ENCODE data around the gene DIP2C. TPM values are rescaled to one million over a fixed set of nuclear protein-coding genes. Genes with fewer than 3 reads are reported as not detected.
"Not testable (repeated sequence)": the region's sequence is repeated elsewhere in the genome, so short reads cannot be mapped to it uniquely, and the experiment has no call there.

Gene DIP2C
- total RNA-seq, 2 experiments from 2014 or later = 0.85 to 0.95 TPM

DNA sequence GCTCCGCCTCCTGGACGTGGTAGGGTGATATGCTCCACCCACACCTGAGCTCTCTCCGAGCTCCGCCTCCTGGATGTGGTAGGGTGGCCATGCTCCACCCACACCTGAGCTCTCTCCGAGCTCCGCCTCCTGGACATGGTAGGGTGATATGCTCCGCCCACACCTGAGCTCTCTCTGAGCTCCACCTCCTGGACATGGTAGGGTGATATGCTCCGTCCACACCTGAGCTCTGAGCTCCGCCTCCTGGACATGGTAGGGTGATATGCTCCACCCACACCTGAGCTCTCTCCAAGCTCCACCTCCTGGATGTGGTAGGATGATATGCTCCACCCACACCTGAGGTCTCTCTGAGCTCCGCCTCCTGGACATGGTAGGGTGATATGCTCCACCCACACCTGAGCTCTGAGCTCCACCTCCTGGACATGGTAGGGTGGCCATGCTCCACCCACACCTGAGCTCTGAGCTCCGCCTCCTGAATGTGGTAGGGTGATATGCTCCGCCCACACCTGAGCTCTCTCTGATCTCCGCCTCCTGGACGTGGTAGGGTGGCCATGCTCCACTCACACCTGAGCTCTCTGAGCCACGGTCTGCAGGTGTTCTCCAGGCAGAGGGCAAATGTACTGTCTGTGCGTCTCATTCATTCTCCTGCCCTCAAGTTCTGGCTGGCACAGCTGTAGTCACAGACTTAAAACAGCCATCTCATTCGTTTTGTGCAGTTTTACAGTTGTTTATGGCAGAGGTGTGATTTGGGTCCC lies 252.4 kb downstream of the DIP2C start:
- no peaks in the 10 kb centered on the region for H3K27me3 Mint-ChIP-seq
- no peak overlapping the region for H3K27ac Mint-ChIP-seq
- no peak for ATAC-seq
- ChIA-PET POLR2A (no interaction called here), CTCF (no interaction called here)
- no peaks in the 10 kb centered on the region for H3K9me3 Mint-ChIP-seq
- no peak overlapping the region for H3K4me3 Mint-ChIP-seq
- TF ChIP-seq, protein P1, sequence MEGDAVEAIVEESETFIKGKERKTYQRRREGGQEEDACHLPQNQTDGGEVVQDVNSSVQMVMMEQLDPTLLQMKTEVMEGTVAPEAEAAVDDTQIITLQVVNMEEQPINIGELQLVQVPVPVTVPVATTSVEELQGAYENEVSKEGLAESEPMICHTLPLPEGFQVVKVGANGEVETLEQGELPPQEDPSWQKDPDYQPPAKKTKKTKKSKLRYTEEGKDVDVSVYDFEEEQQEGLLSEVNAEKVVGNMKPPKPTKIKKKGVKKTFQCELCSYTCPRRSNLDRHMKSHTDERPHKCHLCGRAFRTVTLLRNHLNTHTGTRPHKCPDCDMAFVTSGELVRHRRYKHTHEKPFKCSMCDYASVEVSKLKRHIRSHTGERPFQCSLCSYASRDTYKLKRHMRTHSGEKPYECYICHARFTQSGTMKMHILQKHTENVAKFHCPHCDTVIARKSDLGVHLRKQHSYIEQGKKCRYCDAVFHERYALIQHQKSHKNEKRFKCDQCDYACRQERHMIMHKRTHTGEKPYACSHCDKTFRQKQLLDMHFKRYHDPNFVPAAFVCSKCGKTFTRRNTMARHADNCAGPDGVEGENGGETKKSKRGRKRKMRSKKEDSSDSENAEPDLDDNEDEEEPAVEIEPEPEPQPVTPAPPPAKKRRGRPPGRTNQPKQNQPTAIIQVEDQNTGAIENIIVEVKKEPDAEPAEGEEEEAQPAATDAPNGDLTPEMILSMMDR (IDR thresholded peaks at IDR 0.05) = no peak
- intact Hi-C loops (cut with micrococcal nuclease) = no loop called here
- no peak for DNase-seq
- no peaks in the 10 kb centered on the region for H3K36me3 Mint-ChIP-seq (ENCODE audit: low read depth)
- H3K4me1 Mint-ChIP-seq (ENCODE audit: low read depth) = peaks cover 27% of the 10 kb centered on the region

DNA sequence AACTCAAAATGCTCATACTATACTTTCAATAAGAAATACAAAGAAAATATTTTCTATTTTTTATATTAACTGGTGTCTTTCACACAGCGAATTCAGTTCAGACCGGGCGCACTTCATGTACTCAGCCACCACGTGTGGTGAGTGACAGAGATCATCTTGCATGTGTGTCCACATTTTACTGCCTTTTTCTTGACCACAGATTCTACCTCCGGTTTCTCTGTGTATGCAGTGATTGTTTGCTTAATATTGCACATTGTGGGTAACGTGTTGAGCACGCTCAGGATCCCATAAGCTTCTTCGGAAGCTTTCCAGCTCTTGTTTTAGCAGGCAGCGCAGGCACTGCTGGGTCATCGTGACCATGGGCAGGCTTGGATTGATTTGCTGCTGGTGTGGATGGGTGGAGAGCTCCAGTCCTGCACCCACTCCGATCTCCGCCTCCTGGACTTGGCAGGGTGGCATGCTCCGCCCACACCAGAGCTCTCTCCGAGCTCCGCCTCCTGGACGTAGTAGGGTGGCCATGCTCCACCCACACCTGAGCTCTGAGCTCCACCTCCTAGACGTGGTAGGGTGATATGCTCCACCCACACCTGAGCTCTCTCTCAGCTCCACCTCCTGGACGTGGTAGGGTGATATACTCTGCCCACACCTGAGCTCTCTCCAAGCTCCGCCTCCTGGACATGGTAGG lies 253.3 kb downstream of the DIP2C start:
- TF ChIP-seq, protein P1 (IDR thresholded peaks at IDR 0.05) = no peak
- Mint-ChIP-seq H3K4me3 (no peak overlapping the region), H3K9me3 (no peaks in the 10 kb centered on the region), H3K36me3 (ENCODE audit: low read depth) (no peaks in the 10 kb centered on the region), H3K4me1 (ENCODE audit: low read depth) (peaks cover 27% of the 10 kb centered on the region), H3K27me3 (no peaks in the 10 kb centered on the region), H3K27ac (no peak overlapping the region)
- no peak for DNase-seq
- ChIA-PET CTCF (no interaction called here), POLR2A (no interaction called here)
- no peak for ATAC-seq
- intact Hi-C loops (cut with micrococcal nuclease) = no loop called here

DNA sequence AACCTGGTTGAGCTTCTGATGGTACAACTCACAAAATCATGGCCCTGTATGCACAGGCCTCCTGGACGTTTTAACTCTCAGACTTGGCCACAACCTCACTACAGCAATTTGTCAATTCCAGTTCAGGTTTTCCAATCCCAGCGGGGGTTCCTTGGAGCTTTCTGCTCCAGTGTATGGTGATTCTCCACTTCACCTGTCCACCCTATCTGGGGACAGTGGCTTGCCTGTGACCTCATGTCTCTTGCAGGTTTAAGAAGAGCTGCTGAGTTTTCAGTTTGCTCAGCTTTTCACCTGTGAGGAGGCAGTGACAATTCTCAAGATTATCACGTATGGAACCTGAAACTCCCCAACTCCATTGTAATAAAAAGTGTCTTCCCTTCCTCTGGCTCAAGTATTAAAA lies 254.1 kb downstream of the DIP2C start:
- Mint-ChIP-seq H3K36me3 (ENCODE audit: low read depth) (no peaks in the 10 kb centered on the region), H3K27me3 (no peaks in the 10 kb centered on the region), H3K4me1 (ENCODE audit: low read depth) (peaks cover 27% of the 10 kb centered on the region), H3K4me3 (no peak overlapping the region), H3K9me3 (no peaks in the 10 kb centered on the region), H3K27ac (no peak overlapping the region)
- intact Hi-C loops (cut with micrococcal nuclease) = no loop called here
- ChIA-PET POLR2A (no interaction called here), CTCF (no interaction called here)
- DNase-seq (no peak), ATAC-seq (no peak)
- TF ChIP-seq, protein P1 (IDR thresholded peaks at IDR 0.05) = no peak

DNA sequence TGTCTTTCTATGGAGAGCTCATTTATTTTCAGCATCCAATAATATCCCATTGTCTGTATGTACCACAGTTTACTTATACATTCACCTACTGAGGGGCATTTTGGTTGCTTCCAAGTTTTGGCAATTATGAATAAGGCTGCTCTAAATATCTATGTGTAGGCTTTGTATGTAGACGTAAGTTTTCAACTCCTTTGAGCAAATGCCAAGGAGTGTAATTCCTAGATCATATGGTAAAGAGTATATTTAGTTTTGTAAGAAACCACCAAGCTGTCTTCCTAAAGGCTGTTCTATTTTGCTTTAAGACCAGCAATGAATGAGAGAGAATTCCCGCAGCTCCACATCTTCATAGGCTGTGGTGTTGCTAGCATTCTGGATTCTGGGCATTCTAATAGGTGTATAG lies 259.8 kb downstream of the DIP2C start:
- no peaks in the 10 kb centered on the region for H3K36me3 Mint-ChIP-seq (ENCODE audit: low read depth)
- ATAC-seq (no peak), DNase-seq (no peak)
- H3K27me3 Mint-ChIP-seq = no peaks in the 10 kb centered on the region
- TF ChIP-seq, protein P1 (IDR thresholded peaks at IDR 0.05) = no peak
- intact Hi-C loops (cut with micrococcal nuclease) = no loop called here
- no peak overlapping the region for H3K4me3 Mint-ChIP-seq
- H3K27ac Mint-ChIP-seq = no peak overlapping the region
- ChIA-PET CTCF (no interaction called here), POLR2A (no interaction called here)
- H3K4me1 Mint-ChIP-seq (ENCODE audit: low read depth) = peaks cover 5% of the 10 kb centered on the region
- H3K9me3 Mint-ChIP-seq = no peaks in the 10 kb centered on the region

DNA sequence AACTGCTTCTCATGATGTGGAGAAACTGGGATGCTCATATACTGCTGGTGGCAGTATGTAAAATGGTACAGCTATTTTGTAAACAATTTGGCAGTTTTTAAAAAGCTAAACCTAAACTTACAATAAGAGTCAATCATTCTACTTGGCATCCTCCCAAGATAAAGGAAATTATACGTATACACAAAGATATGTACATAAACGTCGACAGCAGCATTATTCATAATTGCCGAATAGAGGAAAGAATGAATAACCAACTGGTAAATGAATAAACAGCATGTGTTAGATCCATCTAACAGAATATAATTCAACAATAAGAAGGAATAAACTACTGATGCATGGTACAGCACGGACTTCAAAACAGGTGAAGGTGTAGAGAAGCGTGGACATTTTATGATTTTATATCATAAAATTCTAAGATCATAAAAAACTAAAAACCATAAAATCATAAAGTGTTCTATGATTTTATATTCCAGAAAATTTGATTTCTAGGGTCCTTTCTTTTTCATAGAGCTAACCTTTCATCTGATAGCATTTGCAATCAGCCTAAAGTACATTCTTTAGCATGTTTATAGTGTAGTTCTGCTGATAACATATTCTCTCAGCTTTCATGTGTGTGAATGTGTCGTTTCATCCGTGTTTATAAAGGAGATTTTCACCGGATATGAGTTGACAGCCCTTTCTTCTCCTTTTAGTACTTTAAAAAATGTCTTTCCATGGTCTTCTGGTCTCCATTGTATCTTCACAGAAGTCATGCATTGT lies 261.5 kb downstream of the DIP2C start:
- ChIA-PET POLR2A (no interaction called here), CTCF (interaction anchor here (1.3 to 1.4 kb wide), 2 partner anchors 11 to 83 kb away, joined by 4 read pairs; no protein-coding TSS in a partner anchor)
- no peak overlapping the region for H3K27ac Mint-ChIP-seq
- TF ChIP-seq, protein P1 (IDR thresholded peaks at IDR 0.05) = no peak
- H3K4me3 Mint-ChIP-seq = no peak overlapping the region
- H3K4me1 Mint-ChIP-seq (ENCODE audit: low read depth) = no peaks in the 10 kb centered on the region
- H3K9me3 Mint-ChIP-seq = no peaks in the 10 kb centered on the region
- no peaks in the 10 kb centered on the region for H3K27me3 Mint-ChIP-seq
- DNase-seq (no peak), ATAC-seq (no peak)
- intact Hi-C loops (cut with micrococcal nuclease) = no loop called here
- no peaks in the 10 kb centered on the region for H3K36me3 Mint-ChIP-seq (ENCODE audit: low read depth)

DNA sequence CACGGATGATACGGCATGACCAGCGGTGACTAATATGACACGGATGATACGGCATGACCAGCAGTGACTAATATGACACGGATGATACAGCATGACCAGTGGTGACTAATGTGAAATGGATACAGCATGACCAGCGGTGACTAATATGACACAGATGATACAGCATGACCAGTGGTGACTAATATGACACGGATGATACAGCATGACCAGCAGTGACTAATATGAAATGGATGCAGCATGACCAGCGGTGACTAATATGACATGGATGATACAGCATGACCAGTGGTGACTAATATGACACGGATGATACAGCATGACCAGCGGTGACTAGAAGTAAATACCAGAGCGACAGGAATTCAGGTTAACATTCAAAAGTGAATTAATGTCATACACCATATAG lies 264.1 kb downstream of the DIP2C start:
- ATAC-seq; CTCF ChIA-PET; H3K4me3 Mint-ChIP-seq; H3K27me3 Mint-ChIP-seq; H3K9me3 Mint-ChIP-seq; H3K4me1 Mint-ChIP-seq (ENCODE audit: low read depth); H3K36me3 Mint-ChIP-seq (ENCODE audit: low read depth); POLR2A ChIA-PET; H3K27ac Mint-ChIP-seq; intact Hi-C loops (cut with micrococcal nuclease): not testable (repeated sequence)
- DNase-seq = peak; percentile 17

DNA sequence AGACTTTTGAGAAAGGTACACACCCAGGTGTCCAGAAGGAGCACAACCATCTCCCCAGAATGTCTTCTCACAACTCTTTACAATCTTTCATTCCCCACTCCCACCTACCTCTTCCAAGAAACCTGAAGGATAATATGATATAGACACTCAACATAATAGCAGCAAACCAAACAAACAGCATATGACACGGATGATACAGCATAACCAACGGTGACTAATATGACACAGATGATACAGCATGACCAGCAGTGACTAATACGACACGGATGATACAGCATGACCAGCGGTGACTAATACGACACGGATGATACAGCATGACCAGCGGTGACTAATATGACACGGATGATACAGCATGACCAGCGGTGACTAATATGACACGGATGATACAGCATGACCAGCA lies 264.7 kb downstream of the DIP2C start:
- H3K36me3 Mint-ChIP-seq (ENCODE audit: low read depth); DNase-seq; intact Hi-C loops (cut with micrococcal nuclease); CTCF ChIA-PET; H3K4me1 Mint-ChIP-seq (ENCODE audit: low read depth); ATAC-seq; H3K4me3 Mint-ChIP-seq; POLR2A ChIA-PET; H3K9me3 Mint-ChIP-seq; H3K27me3 Mint-ChIP-seq; H3K27ac Mint-ChIP-seq: not testable (repeated sequence)
